ENCODE results near the gene C18orf32.
"Not testable (repeated sequence)": the region's sequence is repeated elsewhere in the genome, so short reads cannot be mapped to it uniquely, and the experiment has no call there.

DNA sequence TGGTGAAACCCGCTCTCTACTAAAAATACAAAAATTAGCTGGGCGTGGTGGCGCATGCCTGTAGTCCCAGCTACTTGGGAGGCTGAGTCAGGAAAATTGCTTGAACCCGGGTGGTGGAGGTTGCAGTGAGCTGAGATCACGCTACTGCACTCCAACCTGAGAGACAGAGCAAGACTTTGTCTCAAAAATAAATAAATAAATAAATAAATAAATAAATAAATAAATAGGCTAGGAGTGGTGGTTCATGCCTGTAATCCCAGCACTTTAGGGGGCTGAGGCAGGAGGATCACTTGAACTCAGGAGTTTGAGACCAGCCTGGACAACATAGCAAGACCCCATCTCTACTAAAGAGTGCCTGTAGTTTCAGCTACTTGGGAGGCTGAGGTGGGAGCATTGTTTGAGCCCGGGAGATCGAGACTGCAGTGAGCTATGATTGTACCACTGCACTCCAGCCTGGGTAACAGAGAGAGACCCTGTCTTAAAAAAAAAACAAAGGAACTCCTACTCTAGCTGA lies 36.6 kb upstream of the C18orf32 start:
- TF ChIP-seq EZH2phosphoT487 (IDR thresholded peaks at IDR 0.05; ENCODE audit: low read depth) = not testable (repeated sequence)
- TF ChIP-seq, protein P1, sequence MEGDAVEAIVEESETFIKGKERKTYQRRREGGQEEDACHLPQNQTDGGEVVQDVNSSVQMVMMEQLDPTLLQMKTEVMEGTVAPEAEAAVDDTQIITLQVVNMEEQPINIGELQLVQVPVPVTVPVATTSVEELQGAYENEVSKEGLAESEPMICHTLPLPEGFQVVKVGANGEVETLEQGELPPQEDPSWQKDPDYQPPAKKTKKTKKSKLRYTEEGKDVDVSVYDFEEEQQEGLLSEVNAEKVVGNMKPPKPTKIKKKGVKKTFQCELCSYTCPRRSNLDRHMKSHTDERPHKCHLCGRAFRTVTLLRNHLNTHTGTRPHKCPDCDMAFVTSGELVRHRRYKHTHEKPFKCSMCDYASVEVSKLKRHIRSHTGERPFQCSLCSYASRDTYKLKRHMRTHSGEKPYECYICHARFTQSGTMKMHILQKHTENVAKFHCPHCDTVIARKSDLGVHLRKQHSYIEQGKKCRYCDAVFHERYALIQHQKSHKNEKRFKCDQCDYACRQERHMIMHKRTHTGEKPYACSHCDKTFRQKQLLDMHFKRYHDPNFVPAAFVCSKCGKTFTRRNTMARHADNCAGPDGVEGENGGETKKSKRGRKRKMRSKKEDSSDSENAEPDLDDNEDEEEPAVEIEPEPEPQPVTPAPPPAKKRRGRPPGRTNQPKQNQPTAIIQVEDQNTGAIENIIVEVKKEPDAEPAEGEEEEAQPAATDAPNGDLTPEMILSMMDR (IDR thresholded peaks at IDR 0.05; ENCODE audit: low read depth, low read length) = not testable (repeated sequence)
